ENCODE data around the gene RTN4RL1.
"Not testable (repeated sequence)": the region's sequence is repeated elsewhere in the genome, so short reads cannot be mapped to it uniquely, and the experiment has no call there.

The RTN4RL1 gene

GRCh38 chr17:2023692-2024571, 1.2 kb downstream of the RTN4RL1 start:
- DNase-seq = peak; percentile 90

- DNase-seq = no peak
Observed at GRCh38 chr17:2023256-2023655, 1.9 kb downstream of the RTN4RL1 start.

- no peak for DNase-seq
Observed at GRCh38 chr17:2022647-2023240, 2.4 kb downstream of the RTN4RL1 start.

- no peak for DNase-seq
Observed at GRCh38 chr17:2020721-2021120, 4.4 kb downstream of the RTN4RL1 start.

- no peak for DNase-seq
Observed at GRCh38 chr17:2019723-2020122, 5.4 kb downstream of the RTN4RL1 start.

- DNase-seq = peak; percentile 72
Observed at GRCh38 chr17:2018716-2019510, 6.2 kb downstream of the RTN4RL1 start.

- no peak for DNase-seq
Observed at GRCh38 chr17:2017274-2017941, 7.7 kb downstream of the RTN4RL1 start.

GRCh38 chr17:2016494-2016893, 8.6 kb downstream of the RTN4RL1 start:
- DNase-seq = no peak

- no peak for DNase-seq
Observed at GRCh38 chr17:2015314-2015713, 9.8 kb downstream of the RTN4RL1 start.

GRCh38 chr17:2013994-2014317, 11.2 kb downstream of the RTN4RL1 start:
- no peak for DNase-seq

- DNase-seq = not testable (repeated sequence)
Observed at GRCh38 chr17:2013220-2013993, 11.7 kb downstream of the RTN4RL1 start.

- no peak for DNase-seq
Observed at GRCh38 chr17:2012499-2012898, 12.6 kb downstream of the RTN4RL1 start.

GRCh38 chr17:2011411-2012371, 13.4 kb downstream of the RTN4RL1 start:
- DNase-seq = no peak

- DNase-seq = no peak
Observed at GRCh38 chr17:2009737-2010136, 15.4 kb downstream of the RTN4RL1 start.

GRCh38 chr17:2008332-2009126, 16.6 kb downstream of the RTN4RL1 start:
- no peak for DNase-seq

- no peak for DNase-seq
Observed at GRCh38 chr17:2004435-2004952, 20.6 kb downstream of the RTN4RL1 start.

- DNase-seq = no peak
Observed at GRCh38 chr17:2003525-2003924, 21.6 kb downstream of the RTN4RL1 start.

- no peak for DNase-seq
Observed at GRCh38 chr17:2002767-2003329, 22.3 kb downstream of the RTN4RL1 start.

GRCh38 chr17:1999557-2000251, 25.4 kb downstream of the RTN4RL1 start:
- DNase-seq = peak; percentile 89

Data from NCI-H146 (cell line).